Stimulated activated CD8-positive, alpha-beta memory T cell treated with anti-CD3 and anti-CD28 coated beads, Interleukin-7, amount 100 ng/mL, for 48 hours (primary cell): ENCODE data around the gene ABCG2.

Experiments used
- DNase-seq, 2 donors: peaks; one replicate each; pipeline ENCODE4 v3.0.0-alpha.2; 2020; ENCODE audit warnings: low read depth in 1 of 2; ENCODE audit errors: extremely low read depth in 1 of 2

Gene ABCG2

GRCh38 chr4:88158489-88159228 lies at the start of gene ABCG2:
Gene ABCG2 (minus strand): TSS chr4:88158639. CDS start chr4:88139995, 18,644 bp downstream.
- DNase-seq = peak; percentile 29 to 45

GRCh38 chr4:88208156-88208555 lies 49.7 kb upstream of the ABCG2 start:
- DNase-seq = no peak

GRCh38 chr4:88207171-88207570 lies 48.7 kb upstream of the ABCG2 start:
- DNase-seq = no peak

GRCh38 chr4:88204882-88205281 lies 46.4 kb upstream of the ABCG2 start:
- no peak for DNase-seq

- no peak for DNase-seq
Observed at GRCh38 chr4:88202443-88202842, 44.0 kb upstream of the ABCG2 start.

GRCh38 chr4:88200186-88200585 lies 41.7 kb upstream of the ABCG2 start:
- no peak for DNase-seq

GRCh38 chr4:88196523-88197185 lies 38.2 kb upstream of the ABCG2 start:
- DNase-seq = no peak

- DNase-seq = no peak
Observed at GRCh38 chr4:88196013-88196365, 37.5 kb upstream of the ABCG2 start.

GRCh38 chr4:88195328-88196012 lies 37.0 kb upstream of the ABCG2 start:
- DNase-seq = no peak

- no peak for DNase-seq
Observed at GRCh38 chr4:88191404-88191803, 33.0 kb upstream of the ABCG2 start.

GRCh38 chr4:88189881-88190585 lies 31.6 kb upstream of the ABCG2 start:
- no peak for DNase-seq

GRCh38 chr4:88189418-88189738 lies 30.9 kb upstream of the ABCG2 start:
- no peak for DNase-seq

- DNase-seq = no peak
Observed at GRCh38 chr4:88188738-88189417, 30.4 kb upstream of the ABCG2 start.

GRCh38 chr4:88187766-88188165 lies 29.3 kb upstream of the ABCG2 start:
- DNase-seq = no peak

GRCh38 chr4:88185906-88186305 lies 27.5 kb upstream of the ABCG2 start:
- no peak for DNase-seq

GRCh38 chr4:88179261-88179660 lies 20.8 kb upstream of the ABCG2 start:
- DNase-seq = no peak

- no peak for DNase-seq
Observed at GRCh38 chr4:88178626-88179231, 20.3 kb upstream of the ABCG2 start.

- DNase-seq = no peak
Observed at GRCh38 chr4:88177983-88178625, 19.7 kb upstream of the ABCG2 start.

- DNase-seq = no peak
Observed at GRCh38 chr4:88172987-88173386, 14.5 kb upstream of the ABCG2 start.

- DNase-seq = no peak
Observed at GRCh38 chr4:88171206-88171605, 12.8 kb upstream of the ABCG2 start.
